ENCODE measurements around the gene MAP1LC3B. TPM values are rescaled to one million over a fixed set of nuclear protein-coding genes. Genes with fewer than 3 reads are reported as not detected.
A peak's percentile ranks its signal among the peaks of the same experiment; 100 is the strongest.

Gene MAP1LC3B
- total RNA-seq, 2 donors from 2014 or later: 57.3 to 69.1 TPM

DNA sequence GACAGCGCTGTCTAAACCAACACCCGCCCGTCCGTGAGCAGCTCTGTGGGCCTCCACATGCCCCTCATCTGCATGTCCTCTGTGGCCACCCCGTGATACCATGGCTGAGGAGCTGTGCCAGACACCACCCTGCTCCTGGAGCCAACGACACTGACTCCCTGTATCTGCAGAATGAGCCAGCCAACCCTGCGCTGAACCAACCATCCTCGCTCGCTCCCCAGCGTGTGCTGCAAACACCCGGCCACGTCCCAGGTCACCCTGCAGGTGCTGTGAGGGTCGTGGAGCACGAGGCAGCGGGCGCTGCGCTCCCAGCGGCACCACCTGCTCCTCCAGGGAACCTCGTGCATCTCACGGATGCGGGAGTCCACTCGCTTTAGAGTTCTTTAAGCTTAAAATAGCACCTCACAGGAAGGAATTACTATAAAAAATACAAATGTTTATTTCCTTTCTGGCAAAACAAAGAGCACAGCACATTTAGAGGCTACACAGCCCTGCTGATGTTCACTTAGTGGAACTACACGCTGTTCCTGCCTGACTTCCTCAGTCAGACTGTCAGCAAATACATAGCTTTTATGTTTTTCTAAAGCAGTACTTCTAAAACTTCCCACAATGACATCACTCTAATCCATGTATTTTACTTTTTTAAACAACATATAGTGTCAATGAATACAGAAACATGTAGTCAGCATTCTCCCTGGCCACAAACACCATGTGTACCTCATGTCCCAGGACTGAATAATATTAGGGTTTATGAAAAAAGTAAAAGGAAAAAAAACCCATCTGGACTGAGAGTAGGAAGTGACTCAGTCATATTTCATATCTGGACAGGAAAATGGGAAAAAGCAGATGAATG lies 43.5 kb downstream of the MAP1LC3B start:
- H3K9me3 Mint-ChIP-seq: no peaks in the 10 kb centered on the region

DNA sequence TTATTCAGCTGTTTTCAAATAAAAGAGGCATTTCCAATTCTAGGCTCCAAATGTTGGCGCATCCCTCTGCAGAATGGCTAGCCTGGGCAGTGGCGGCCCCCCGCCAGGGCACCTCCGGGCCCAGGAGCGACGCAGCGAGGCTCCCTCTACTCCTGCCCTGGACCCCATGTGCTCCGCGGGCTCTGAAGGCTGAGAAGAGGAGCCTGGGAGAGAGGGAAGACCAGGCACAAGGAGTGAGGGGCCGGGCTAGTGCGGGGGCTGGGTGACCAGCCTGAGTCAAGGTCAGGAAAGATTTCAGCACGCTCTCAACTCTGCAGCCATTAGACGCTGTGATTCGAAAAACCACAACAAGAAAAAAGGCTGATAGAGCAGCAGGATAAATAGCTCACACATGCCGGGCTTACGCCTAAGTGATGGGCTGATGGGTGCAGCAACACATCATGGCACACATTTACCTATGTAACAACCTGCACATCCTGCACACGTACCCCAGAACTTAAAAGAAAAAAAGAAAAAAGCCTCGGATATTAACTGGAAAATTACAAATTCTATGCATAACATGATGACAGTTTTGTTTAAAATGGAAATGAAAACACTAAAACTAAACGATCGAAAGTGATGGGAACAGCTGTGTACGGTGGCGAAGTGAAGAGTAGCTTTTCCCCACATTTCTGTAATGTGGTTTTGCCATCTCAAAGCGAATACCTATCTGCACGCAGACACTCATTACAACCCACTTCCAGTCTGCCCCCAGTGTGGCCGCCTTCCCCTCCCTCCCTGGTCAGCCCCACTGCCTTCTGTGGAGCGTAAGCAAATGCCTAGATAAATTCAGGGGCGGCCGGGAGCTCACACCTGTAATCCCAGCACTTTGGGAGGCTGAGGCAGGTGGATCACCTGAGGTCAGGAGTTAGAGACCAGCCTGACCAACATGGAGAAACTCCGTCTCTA lies 44.4 kb downstream of the MAP1LC3B start:
- no peaks in the 10 kb centered on the region for H3K27me3 Mint-ChIP-seq
- ATAC-seq (replicated peaks): peak; percentile 89
- peaks cover 14% of the 10 kb centered on the region for H3K36me3 Mint-ChIP-seq (ENCODE audit: low read depth)
- peaks cover 6% of the 10 kb centered on the region for H3K4me1 Mint-ChIP-seq
- peak overlapping the region; percentile 44 for H3K4me3 Mint-ChIP-seq
- peak overlapping the region; percentile 7 for H3K27ac Mint-ChIP-seq
- H3K9me3 Mint-ChIP-seq: no peaks in the 10 kb centered on the region

More for the DNA sequence above, 43.5 kb downstream of the MAP1LC3B start:
- peak; percentile 59 for ATAC-seq (replicated peaks)
- peak overlapping the region; percentile 44 for H3K4me3 Mint-ChIP-seq
- H3K27me3 Mint-ChIP-seq: no peaks in the 10 kb centered on the region
- peaks cover 12% of the 10 kb centered on the region for H3K36me3 Mint-ChIP-seq (ENCODE audit: low read depth)
- H3K27ac Mint-ChIP-seq: no peak overlapping the region
- H3K4me1 Mint-ChIP-seq: peaks cover 6% of the 10 kb centered on the region

DNA sequence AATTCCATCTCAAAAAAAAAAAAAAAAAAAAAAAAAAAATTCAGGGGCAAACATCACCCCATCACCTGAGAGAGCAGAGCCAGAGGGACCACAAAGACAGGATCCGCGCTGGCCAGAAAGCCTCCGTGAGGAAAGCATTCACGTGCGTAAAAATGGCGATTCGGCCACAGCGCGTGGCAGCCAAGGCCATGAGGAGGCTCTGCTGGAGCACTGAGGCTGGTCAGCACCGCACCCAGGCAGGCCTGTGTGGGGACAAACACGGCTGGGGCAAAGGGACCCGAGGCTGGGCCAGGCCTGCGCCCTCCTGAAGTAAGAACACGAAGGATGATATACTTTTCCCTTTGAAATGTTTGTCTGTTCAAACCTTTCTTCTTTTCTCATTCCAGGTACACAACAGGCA lies 45.2 kb downstream of the MAP1LC3B start:
- Mint-ChIP-seq H3K4me1 (peaks cover 6% of the 10 kb centered on the region), H3K27ac (no peak overlapping the region), H3K4me3 (peak overlapping the region; percentile 44), H3K36me3 (ENCODE audit: low read depth) (peaks cover 14% of the 10 kb centered on the region), H3K27me3 (no peaks in the 10 kb centered on the region), H3K9me3 (no peaks in the 10 kb centered on the region)
- ATAC-seq (replicated peaks): no peak

DNA sequence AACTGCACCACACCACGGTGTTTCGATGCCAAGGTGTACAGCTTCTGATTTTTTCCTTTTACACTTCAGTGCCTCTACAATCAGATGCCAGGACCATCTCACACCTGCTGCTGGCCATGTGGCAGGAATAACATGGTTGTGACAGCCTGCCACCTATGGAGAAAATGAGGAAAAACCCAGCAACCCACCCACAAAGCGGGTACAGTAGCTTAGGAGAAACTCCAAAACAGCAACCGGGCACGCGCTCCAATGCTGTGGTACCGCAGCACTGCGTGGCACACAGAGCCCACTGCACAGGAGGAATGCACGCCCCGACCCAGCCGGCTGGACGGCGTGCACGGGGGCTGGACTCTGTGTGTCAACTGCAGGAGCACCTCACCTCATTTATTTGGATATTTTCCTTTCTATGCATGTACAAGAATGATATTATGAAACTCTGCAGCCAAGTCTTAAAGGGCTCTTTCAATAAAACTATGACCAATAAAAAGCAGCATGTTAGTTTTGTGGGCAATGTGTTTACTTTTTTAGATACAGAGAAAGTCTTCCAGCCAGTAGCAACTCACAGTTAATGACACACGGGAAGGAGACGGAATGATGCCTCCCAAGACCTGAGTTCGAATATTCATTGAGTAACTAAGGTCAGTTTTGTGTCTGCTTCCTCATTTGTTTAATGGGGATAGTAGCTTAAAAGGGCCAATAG lies 45.9 kb downstream of the MAP1LC3B start:
- no peak for ATAC-seq (replicated peaks)
- Mint-ChIP-seq H3K9me3 (no peaks in the 10 kb centered on the region), H3K4me3 (no peak overlapping the region), H3K4me1 (peaks cover 11% of the 10 kb centered on the region), H3K27ac (no peak overlapping the region), H3K36me3 (ENCODE audit: low read depth) (peaks cover 19% of the 10 kb centered on the region), H3K27me3 (no peaks in the 10 kb centered on the region)

DNA sequence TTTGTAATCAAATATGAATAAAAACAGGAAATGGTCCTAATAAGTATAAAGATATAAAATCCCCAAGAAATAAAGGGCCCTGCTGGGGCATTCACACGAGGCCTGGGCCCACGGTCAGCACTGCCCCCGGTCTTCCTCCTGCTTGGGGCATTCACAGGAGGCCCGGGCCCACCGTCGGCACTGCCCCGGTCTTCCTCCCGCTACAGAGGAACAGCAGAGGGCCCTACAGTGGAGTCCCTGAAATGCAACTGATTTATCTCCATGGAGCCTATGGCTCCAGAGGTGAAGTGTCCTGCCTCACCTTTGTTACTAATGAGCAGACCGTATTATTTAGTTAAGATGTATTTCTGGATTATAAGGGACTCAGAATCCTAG lies 46.5 kb downstream of the MAP1LC3B start:
- Mint-ChIP-seq H3K4me3 (no peak overlapping the region), H3K27me3 (no peaks in the 10 kb centered on the region)

DNA sequence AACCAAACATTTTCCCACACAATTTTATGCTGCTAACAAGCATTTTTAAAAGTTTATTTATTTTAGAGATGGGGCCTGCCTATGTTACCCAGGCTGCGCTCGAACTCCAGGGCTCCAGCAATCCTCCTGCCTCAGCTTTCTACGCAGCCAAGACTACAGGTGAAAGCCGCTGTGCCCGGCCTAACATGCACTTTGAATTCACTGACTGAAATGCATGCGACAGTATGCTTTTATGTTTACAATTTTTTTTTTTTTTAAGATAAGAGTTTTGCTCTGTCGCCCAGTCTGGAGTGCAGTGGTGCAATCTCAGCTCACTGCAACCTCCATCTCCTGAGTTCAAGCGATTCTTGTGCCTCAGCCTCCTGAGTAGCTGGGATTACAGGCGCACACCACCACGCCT lies 47.8 kb downstream of the MAP1LC3B start:
- no peak for ATAC-seq (replicated peaks)
- no peaks in the 10 kb centered on the region for H3K27me3 Mint-ChIP-seq
- no peak overlapping the region for H3K4me3 Mint-ChIP-seq
- peaks cover 11% of the 10 kb centered on the region for H3K4me1 Mint-ChIP-seq
- H3K9me3 Mint-ChIP-seq: no peaks in the 10 kb centered on the region
- no peak overlapping the region for H3K27ac Mint-ChIP-seq
- H3K36me3 Mint-ChIP-seq (ENCODE audit: low read depth): peaks cover 24% of the 10 kb centered on the region

More for the DNA sequence above, 46.5 kb downstream of the MAP1LC3B start:
- Mint-ChIP-seq H3K4me1 (peaks cover 11% of the 10 kb centered on the region), H3K36me3 (ENCODE audit: low read depth) (peaks cover 19% of the 10 kb centered on the region), H3K9me3 (no peaks in the 10 kb centered on the region), H3K27ac (no peak overlapping the region)
- no peak for ATAC-seq (replicated peaks)

DNA sequence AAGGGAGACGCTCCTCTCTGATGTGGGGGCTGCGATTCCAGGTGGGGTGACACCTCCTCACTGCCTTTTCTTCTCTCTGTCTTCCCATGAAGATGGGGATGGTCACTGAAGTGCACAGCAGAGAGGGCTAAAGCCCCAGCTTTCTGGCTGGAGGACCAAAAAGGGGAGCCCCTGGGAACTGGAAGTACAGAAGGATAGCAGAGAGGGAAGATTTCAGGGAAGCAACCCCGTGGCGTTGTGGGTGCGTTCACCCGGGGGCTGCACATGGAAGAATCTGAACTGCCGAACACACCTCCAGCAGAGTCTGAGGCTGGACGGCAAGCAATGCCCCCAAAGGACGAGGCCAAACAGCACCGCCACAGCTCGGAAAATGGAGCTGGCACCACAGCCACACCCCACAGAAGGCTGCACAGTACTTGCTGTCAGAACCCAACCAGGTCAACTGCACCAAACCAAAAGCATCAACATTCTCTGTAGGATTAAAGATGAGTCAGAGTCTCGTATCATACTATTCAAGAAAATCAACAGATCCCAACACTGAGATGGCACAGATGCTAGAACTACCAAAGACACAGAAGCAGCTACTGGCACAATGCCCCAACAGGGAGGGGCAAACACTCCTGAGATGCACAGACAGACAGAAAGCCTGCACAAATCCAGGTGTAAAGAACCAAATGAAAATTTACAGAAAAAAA lies 49.9 kb downstream of the MAP1LC3B start:
- Mint-ChIP-seq H3K4me3 (no peak overlapping the region), H3K27ac (no peak overlapping the region), H3K36me3 (ENCODE audit: low read depth) (peaks cover 41% of the 10 kb centered on the region), H3K4me1 (peaks cover 5% of the 10 kb centered on the region), H3K27me3 (no peaks in the 10 kb centered on the region), H3K9me3 (no peaks in the 10 kb centered on the region)
- peak; percentile 65 for ATAC-seq (replicated peaks)

DNA sequence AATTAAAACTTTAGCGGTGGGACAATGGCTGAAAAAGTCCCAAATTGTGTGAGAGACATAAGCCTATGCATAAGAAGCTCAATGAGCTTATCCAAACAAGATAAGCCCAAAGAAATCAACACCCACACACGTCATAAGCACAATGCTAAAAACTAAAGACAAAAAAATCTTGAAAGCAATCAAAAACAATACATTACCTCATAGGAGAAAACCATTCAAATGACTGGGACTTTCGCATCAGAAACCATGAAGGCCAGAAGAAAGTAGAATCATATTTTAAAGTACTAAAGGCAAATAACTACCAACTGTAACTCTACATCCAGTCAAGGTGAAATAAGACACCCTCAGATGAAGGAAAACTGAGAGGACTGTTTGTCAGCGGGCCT lies 50.4 kb downstream of the MAP1LC3B start:
- H3K4me3 Mint-ChIP-seq: no peak overlapping the region
- no peak overlapping the region for H3K27ac Mint-ChIP-seq
- H3K36me3 Mint-ChIP-seq (ENCODE audit: low read depth): peaks cover 46% of the 10 kb centered on the region
- H3K9me3 Mint-ChIP-seq: no peaks in the 10 kb centered on the region
- H3K4me1 Mint-ChIP-seq: peaks cover 5% of the 10 kb centered on the region
- ATAC-seq (replicated peaks): no peak
- no peaks in the 10 kb centered on the region for H3K27me3 Mint-ChIP-seq

DNA sequence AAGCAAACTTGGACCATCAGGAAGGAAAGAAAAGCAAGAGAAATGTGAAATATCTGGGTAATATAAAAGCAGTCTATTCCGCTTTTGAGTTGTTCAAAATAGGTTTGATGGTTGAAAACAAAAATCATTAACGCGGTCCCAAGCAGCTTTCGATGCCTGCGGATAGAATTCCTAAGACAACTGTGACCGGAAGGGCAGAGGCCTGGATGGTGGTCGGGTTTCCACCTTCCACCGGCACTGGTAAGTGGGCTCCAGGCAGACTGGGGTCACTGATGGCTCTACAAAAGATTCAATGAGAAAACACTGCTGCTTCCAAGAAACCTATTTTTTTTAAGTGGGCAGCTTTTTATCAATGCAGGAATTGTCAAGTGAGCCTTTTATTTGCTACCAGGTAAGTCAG lies 50.9 kb downstream of the MAP1LC3B start:
- Mint-ChIP-seq H3K27ac (no peak overlapping the region), H3K4me3 (no peak overlapping the region), H3K4me1 (peaks cover 5% of the 10 kb centered on the region), H3K27me3 (no peaks in the 10 kb centered on the region), H3K36me3 (ENCODE audit: low read depth) (peaks cover 50% of the 10 kb centered on the region), H3K9me3 (no peaks in the 10 kb centered on the region)
- ATAC-seq (replicated peaks): no peak

DNA sequence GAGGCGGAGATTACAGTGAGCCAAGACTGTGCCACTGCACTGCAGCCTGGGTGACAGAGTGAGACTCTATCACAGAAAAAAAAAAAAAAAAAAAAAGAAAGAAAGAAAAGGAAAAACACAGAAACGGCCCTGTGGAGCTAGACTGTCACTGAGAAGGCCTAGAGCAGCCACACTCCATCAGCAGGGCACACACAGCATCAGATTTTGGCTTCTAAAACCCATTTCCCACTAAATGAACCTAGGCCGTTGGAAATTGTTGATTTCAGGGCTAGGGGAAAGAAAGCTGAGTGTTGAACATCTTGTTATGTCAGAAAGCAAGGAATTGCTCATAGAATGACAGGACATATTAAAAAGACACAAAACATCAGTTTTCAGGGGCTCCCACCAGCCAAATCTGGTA lies 51.8 kb downstream of the MAP1LC3B start:
- Mint-ChIP-seq H3K27me3 (no peaks in the 10 kb centered on the region), H3K27ac (no peak overlapping the region), H3K4me3 (no peak overlapping the region), H3K36me3 (ENCODE audit: low read depth) (peaks cover 60% of the 10 kb centered on the region), H3K4me1 (peaks cover 5% of the 10 kb centered on the region), H3K9me3 (no peaks in the 10 kb centered on the region)
- no peak for ATAC-seq (replicated peaks)

DNA sequence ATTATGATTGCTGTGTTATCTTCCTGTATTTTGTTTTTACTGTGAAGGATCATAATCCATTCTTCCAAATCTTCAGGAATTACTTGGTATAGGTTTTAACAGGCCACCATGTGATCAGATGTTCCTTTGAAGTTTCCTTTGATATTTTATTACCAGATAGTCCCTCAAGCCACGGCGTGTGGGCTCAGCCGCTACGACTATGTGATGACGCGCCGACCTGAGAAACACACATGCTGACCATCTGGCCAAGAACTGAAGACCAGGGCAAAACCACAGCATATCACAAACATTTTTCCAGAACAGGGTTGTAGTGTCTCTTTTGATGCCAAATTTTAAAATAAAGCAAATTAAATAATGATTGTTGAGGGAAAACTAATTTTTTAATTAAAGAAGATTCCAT lies 53.4 kb downstream of the MAP1LC3B start:
- no peak for ATAC-seq (replicated peaks)
- Mint-ChIP-seq H3K27ac (no peak overlapping the region), H3K4me3 (no peak overlapping the region), H3K9me3 (no peaks in the 10 kb centered on the region), H3K27me3 (no peaks in the 10 kb centered on the region), H3K4me1 (peaks cover 5% of the 10 kb centered on the region), H3K36me3 (ENCODE audit: low read depth) (peaks cover 65% of the 10 kb centered on the region)

DNA sequence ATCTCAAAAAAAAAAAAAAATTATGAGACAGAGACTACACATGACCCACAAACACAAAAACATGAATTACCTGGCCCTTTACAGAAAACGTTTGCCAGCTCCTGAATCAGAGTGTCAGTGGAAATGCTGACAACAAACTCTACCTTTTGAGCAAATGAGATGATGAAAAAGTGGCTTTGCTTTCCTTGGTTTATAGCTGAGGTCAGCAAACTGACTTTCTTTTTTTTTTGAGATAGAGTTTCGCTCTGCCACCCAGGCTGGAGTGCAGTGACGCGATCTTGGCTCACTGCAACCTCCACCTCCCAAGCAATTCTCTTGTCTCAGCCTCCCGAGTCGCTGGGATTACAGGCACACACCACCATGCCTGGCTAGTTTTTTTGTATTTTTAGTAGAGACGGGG lies 54.3 kb downstream of the MAP1LC3B start:
- no peak for ATAC-seq (replicated peaks)
- peaks cover 64% of the 10 kb centered on the region for H3K36me3 Mint-ChIP-seq (ENCODE audit: low read depth)
- peaks cover 5% of the 10 kb centered on the region for H3K4me1 Mint-ChIP-seq
- no peak overlapping the region for H3K27ac Mint-ChIP-seq
- H3K27me3 Mint-ChIP-seq: no peaks in the 10 kb centered on the region
- H3K9me3 Mint-ChIP-seq: no peaks in the 10 kb centered on the region
- H3K4me3 Mint-ChIP-seq: no peak overlapping the region

DNA sequence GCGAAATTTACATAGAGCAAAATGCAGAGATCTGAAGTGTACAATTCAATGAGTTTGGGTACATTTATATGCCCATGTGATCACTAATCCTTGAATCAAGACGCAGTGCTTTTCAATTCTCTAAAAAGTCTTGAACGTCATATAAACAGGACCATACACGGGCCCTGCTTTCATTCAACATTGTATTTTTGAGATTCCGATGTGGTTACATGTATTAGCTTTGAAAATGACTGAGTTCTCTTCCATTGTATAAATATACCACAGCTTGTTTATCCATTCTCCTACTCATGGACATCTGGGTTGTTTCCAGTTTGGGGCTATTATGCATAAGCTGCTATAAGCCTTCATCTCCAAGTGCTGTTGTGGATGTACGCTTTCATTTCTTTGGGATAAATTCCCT lies 55.2 kb downstream of the MAP1LC3B start:
- Mint-ChIP-seq H3K27me3 (no peaks in the 10 kb centered on the region), H3K36me3 (ENCODE audit: low read depth) (peaks cover 64% of the 10 kb centered on the region), H3K9me3 (no peaks in the 10 kb centered on the region), H3K27ac (no peak overlapping the region), H3K4me1 (peaks cover 5% of the 10 kb centered on the region), H3K4me3 (no peak overlapping the region)
- ATAC-seq (replicated peaks): no peak

DNA sequence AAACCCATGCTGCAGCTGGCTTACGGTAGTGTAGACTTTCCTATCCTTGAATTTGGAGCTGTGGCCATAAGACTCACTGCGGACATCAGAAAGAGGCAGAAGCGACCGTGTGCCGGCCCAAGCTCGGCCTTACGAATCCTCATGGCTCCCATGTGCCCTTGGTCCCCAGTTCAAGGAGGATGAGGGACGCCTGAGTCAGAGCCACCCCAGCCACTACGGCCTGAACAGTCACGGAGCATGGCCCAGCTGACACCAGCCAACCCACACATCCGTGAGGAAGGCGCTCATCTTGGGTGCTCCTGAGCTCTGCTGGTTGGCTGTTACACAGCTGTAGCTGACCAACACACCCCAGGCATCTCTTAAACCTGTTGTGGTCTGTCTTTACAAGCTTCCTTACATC lies 56.7 kb downstream of the MAP1LC3B start:
- Mint-ChIP-seq H3K4me1 (peaks cover 2% of the 10 kb centered on the region), H3K9me3 (no peaks in the 10 kb centered on the region), H3K36me3 (ENCODE audit: low read depth) (peaks cover 72% of the 10 kb centered on the region), H3K27me3 (no peaks in the 10 kb centered on the region), H3K27ac (no peak overlapping the region), H3K4me3 (no peak overlapping the region)
- no peak for ATAC-seq (replicated peaks)
